OCI-LY7 (cell line): ENCODE results near the gene CMKLR1. TPM values are rescaled to one million over a fixed set of nuclear protein-coding genes. Genes with fewer than 3 reads are reported as not detected.

ENCODE experiments used
- BruUV-seq: library from RNA; stranded (reverse); fragments of 400-500 nt; replicated peaks from 2 replicates; lab custom pipeline; 2021; lab: Mats Ljungman, UMichigan
- CTCF ChIA-PET: fragments of 300-600 bp; sonication (Branson Sonifier 250); formaldehyde crosslinking; loops from one replicate; lab custom pipeline; 2022; ENCODE audit warnings: antibody characterized with exemption; ENCODE audit not compliant: unreplicated experiment; lab: Charles Lee
- POLR2A ChIA-PET: fragments of 300-600 bp; sonication (Branson Sonifier 250); formaldehyde crosslinking; loops from one replicate; lab custom pipeline; 2022; ENCODE audit warnings: antibody characterized with exemption; lab: Charles Lee
- DNase-seq: peaks from one replicate; pipeline ENCODE4 v3.0.0-alpha.2; 2015; ENCODE audit warnings: low spot score
- H2AFZ ChIP-seq: fragments of 200-600 bp; sonication (generic), shearing (Covaris generic); 2 replicates; pipeline ENCODE4 v1.6.1; 2014; ENCODE audit warnings: mild to moderate bottlenecking, antibody characterized with exemption, low read length, moderate library complexity
- H3K27ac ChIP-seq: fragments of 200-600 bp; sonication (generic); 2 replicates; pipeline ENCODE4 v1.5.1; 2014; ENCODE audit warnings: mixed run types, low read depth, mild to moderate bottlenecking, moderate library complexity, low read length, inconsistent platforms; ENCODE audit not compliant: poor library complexity, severe bottlenecking
- H3K36me3 ChIP-seq: fragments of 200-600 bp; sonication (generic); 2 replicates; pipeline ENCODE4 v1.6.1; 2014; ENCODE audit warnings: mild to moderate bottlenecking, antibody characterized with exemption, low read length, moderate library complexity, mixed read lengths; ENCODE audit not compliant: insufficient read depth
- H3K4me1 ChIP-seq: fragments of 200-600 bp; sonication (generic); 2 replicates; pipeline ENCODE4 v1.5.1; 2014; ENCODE audit warnings: mild to moderate bottlenecking, low read length; ENCODE audit not compliant: insufficient read depth, poor library complexity, severe bottlenecking
- H3K4me2 ChIP-seq: fragments of 200-600 bp; sonication (generic); 2 replicates; pipeline ENCODE4 v1.6.1; 2014; ENCODE audit warnings: mild to moderate bottlenecking, low read length
- H3K4me3 ChIP-seq: fragments of 200-600 bp; sonication (generic); 2 replicates; pipeline ENCODE4 v1.5.1; 2014; ENCODE audit warnings: mild to moderate bottlenecking, low read depth, low read length; ENCODE audit not compliant: poor library complexity, severe bottlenecking
- H3K79me2 ChIP-seq: fragments of 200-600 bp; sonication (generic); 2 replicates; pipeline ENCODE4 v1.6.1; 2016; ENCODE audit warnings: low read depth, mild to moderate bottlenecking, low read length, moderate library complexity, mixed read lengths; ENCODE audit not compliant: insufficient read depth
- H3K9me2 ChIP-seq: fragments of 200-600 bp; sonication (generic); 2 replicates; pipeline ENCODE4 v1.6.1; 2016; ENCODE audit warnings: mild to moderate bottlenecking, low read length, mixed read lengths; ENCODE audit not compliant: insufficient read depth
- H3K9me3 ChIP-seq: fragments of 200-600 bp; sonication (generic); 2 replicates; pipeline ENCODE4 v1.6.1; 2014; ENCODE audit warnings: mild to moderate bottlenecking, mixed run types, low read length, mixed read lengths
- H4K20me1 ChIP-seq: fragments of 200-600 bp; sonication (generic); 2 replicates; pipeline ENCODE4 v1.6.1; 2014; ENCODE audit warnings: mild to moderate bottlenecking, antibody characterized with exemption, low read length, moderate library complexity, mixed read lengths; ENCODE audit not compliant: insufficient read depth
- EZH2phosphoT487 ChIP-seq: fragments of 200-600 bp; sonication (generic); IDR thresholded peaks from 2 replicates; pipeline ENCODE4 v1.6.1; 2018; ENCODE audit warnings: low read depth, borderline replicate concordance, mild to moderate bottlenecking, mixed run types, antibody characterized with exemption, low read length, moderate library complexity, mixed read lengths
- intact Hi-C: fragments of 100-400 bp; cut with micrococcal nuclease; formaldehyde crosslinking; loops from one replicate; pipeline ENCODE4 v1.10.0; 2022; ENCODE audit not compliant: unreplicated experiment
- total RNA-seq, 2 experiments: library from RNA; depleted of rRNA in 1 of 2; stranded (reverse); fragments of >200 nt in 1 of 2; shearing (Covaris generic) in 1 of 2; gene quantifications; 2 replicates each; pipeline ENCODE4 v1.2.3, GENCODE V29; 2014 to 2022
- TF ChIP-seq, protein P1 (sequence below): fragments of 200-600 bp; sonication (generic); conservative IDR thresholded peaks from 2 replicates; pipeline ENCODE4 v1.5.1; 2014; ENCODE audit warnings: mild to moderate bottlenecking, antibody characterized with exemption, low read length, moderate library complexity, mixed read lengths

The CMKLR1 gene
- total RNA-seq, 2 experiments from 2014 or later = not detected

DNA sequence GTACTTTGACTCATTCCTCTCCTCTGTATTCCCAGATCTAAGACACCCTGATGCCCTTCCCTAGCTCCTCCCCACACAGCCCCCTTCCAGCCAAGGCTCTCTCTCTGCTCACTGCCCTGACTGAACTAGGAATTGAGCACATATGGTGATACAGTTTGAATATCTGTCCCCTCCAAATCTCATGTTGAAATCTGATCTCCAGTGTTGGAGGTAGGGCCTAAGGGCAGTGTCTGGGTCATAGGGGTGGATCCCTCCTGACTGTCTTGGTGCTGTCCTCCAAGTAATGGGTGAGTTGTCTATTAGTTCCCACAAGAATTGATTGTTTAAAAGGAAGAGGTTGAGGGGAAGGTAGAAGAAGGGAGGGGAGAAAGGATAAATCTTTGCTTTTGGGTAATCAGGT is 17.4 kb downstream of the CMKLR1 start:
- H3K9me3 ChIP-seq = no peaks in the 10 kb centered on the region
- H2AFZ ChIP-seq = no peak overlapping the region
- no peak for DNase-seq
- H3K9me2 ChIP-seq = no peaks in the 10 kb centered on the region
- H3K4me1 ChIP-seq = no peaks in the 10 kb centered on the region
- H3K4me3 ChIP-seq = no peak overlapping the region
- no TSS peak for BruUV-seq
- H3K27ac ChIP-seq = no peak overlapping the region
- no peaks in the 10 kb centered on the region for H4K20me1 ChIP-seq
- ChIA-PET CTCF (no interaction called here), POLR2A (no interaction called here)
- no peak overlapping the region for H3K4me2 ChIP-seq
- H3K79me2 ChIP-seq = no peaks in the 10 kb centered on the region
- intact Hi-C loops = no loop called here
- H3K36me3 ChIP-seq = no peaks in the 10 kb centered on the region
- TF ChIP-seq EZH2phosphoT487 = no peak
- TF ChIP-seq, protein P1, sequence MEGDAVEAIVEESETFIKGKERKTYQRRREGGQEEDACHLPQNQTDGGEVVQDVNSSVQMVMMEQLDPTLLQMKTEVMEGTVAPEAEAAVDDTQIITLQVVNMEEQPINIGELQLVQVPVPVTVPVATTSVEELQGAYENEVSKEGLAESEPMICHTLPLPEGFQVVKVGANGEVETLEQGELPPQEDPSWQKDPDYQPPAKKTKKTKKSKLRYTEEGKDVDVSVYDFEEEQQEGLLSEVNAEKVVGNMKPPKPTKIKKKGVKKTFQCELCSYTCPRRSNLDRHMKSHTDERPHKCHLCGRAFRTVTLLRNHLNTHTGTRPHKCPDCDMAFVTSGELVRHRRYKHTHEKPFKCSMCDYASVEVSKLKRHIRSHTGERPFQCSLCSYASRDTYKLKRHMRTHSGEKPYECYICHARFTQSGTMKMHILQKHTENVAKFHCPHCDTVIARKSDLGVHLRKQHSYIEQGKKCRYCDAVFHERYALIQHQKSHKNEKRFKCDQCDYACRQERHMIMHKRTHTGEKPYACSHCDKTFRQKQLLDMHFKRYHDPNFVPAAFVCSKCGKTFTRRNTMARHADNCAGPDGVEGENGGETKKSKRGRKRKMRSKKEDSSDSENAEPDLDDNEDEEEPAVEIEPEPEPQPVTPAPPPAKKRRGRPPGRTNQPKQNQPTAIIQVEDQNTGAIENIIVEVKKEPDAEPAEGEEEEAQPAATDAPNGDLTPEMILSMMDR = no peak

DNA sequence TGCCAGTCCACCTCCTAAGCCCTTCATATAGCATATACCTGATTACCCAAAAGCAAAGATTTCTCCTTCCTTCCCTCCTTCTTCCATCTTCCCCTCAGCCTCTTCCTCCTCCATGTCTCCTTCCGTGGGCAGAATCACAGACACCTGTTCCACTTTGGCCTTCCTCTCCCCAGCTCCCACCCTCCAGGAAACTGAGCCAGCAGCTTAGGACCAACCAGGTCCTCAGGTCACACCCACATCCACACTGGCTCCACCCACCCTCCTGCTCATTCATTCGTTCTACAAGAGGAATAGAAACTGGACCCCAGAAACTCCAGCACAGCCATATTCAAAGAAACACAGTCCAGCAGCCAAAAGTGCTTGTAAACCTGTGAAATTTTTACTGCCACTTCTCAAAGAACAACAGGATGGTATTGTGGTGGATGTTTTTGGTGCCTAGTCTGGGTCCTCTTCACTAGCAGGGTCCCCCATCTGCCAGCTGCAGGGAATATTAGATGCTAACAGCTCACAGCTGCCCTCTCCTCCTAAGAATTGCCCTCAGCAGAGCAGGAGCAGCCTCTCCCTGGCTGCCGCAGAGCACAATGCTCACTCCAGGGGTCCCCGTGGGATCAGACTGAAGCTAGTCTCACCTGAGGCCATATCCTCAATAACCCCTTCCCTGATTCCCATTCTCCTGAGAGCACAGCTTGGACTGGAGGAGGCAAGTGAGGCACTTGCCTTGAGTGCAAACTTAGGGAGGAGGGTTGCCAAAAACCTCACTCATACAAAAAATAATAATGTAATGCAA is 18.4 kb downstream of the CMKLR1 start:
- peak; percentile 6 for DNase-seq
- no TSS peak for BruUV-seq
- CTCF ChIA-PET = no interaction called here
- H3K36me3 ChIP-seq = no peaks in the 10 kb centered on the region
- POLR2A ChIA-PET = no interaction called here
- no peak overlapping the region for H3K4me3 ChIP-seq
- TF ChIP-seq EZH2phosphoT487 = no peak
- H2AFZ ChIP-seq = no peak overlapping the region
- H3K4me1 ChIP-seq = no peaks in the 10 kb centered on the region
- H4K20me1 ChIP-seq = no peaks in the 10 kb centered on the region
- intact Hi-C loops = no loop called here
- no peak overlapping the region for H3K4me2 ChIP-seq
- no peaks in the 10 kb centered on the region for H3K9me2 ChIP-seq
- no peaks in the 10 kb centered on the region for H3K79me2 ChIP-seq
- H3K27ac ChIP-seq = no peak overlapping the region
- no peaks in the 10 kb centered on the region for H3K9me3 ChIP-seq

DNA sequence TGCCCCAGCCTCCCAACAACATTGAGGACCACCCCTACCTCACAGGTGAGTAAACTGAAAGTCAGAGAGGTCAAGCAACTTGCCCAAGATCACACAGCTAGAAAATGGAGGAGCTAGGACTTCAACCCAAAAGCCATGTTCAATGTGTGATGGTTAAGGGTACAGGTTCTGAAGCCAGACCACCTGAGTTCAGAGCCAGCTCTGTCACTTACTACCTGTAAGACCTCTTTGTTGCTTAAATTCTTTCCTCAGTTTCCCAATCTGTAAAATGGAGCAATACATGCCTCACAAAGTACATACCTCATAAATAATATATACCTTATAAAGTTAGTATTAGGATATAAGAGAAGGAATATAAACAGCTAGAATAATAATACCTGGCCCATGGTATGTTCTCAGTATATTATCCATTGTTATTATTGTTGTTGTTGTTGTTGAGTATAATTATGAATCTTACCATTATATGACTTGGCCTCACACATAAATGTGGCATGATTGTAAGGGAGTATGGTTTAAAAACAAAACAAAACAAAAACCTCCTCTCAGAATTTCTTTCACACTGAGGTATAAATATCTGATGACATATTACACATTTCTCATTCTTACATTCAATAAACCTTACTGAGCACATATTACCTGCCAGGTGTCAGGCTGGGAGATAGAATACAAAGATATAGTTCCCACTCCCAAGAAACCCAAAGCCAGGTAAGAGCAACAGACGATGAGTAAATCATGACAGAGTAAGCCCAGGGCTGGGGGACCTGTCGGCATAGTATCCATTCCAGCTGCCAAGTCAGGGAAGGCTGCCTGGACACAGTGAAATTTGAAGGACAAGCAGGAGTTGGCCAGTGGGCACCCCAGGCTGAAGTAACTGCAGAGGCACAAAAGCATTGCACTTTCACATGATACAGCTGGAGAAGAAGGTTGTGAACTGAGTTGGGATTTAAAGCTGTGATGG is 19.6 kb downstream of the CMKLR1 start:
- no peaks in the 10 kb centered on the region for H3K4me1 ChIP-seq
- H3K79me2 ChIP-seq = no peaks in the 10 kb centered on the region
- CTCF ChIA-PET = no interaction called here
- H3K9me3 ChIP-seq = no peaks in the 10 kb centered on the region
- H3K9me2 ChIP-seq = no peaks in the 10 kb centered on the region
- intact Hi-C loops = no loop called here
- H4K20me1 ChIP-seq = no peaks in the 10 kb centered on the region
- no peak overlapping the region for H3K4me3 ChIP-seq
- H3K27ac ChIP-seq = no peak overlapping the region
- BruUV-seq = no TSS peak
- no peak overlapping the region for H2AFZ ChIP-seq
- TF ChIP-seq, protein P1 = no peak
- TF ChIP-seq EZH2phosphoT487 = no peak
- no peaks in the 10 kb centered on the region for H3K36me3 ChIP-seq
- DNase-seq = no peak
- H3K4me2 ChIP-seq = no peak overlapping the region
- POLR2A ChIA-PET = no interaction called here
